SIG-M5 treated with dmso at 0.1 percent for 504 hours (cell line): Measurements from ENCODE around the gene MACROH2A1.

Experiments
- DNase-seq: peaks from one replicate; lab custom pipeline; 2025; ENCODE audit not compliant: unreplicated experiment; lab: John Stamatoyannopoulos, UW

Gene MACROH2A1

GRCh38 chr5:135398160-135398854 is 724 bp downstream of the MACROH2A1 start:
- peak; percentile 27 for DNase-seq

- DNase-seq: no peak
These were observed 1.9 kb downstream of the MACROH2A1 start for GRCh38 chr5:135397084-135397483.

- no peak for DNase-seq
These were observed 2.5 kb downstream of the MACROH2A1 start for GRCh38 chr5:135396459-135397055.

- peak; percentile 13 for DNase-seq
These were observed 3.2 kb downstream of the MACROH2A1 start for GRCh38 chr5:135395866-135396265.

GRCh38 chr5:135395451-135395850 is 3.6 kb downstream of the MACROH2A1 start:
- no peak for DNase-seq

- DNase-seq: no peak
These were observed 4.9 kb downstream of the MACROH2A1 start for GRCh38 chr5:135394095-135394494.

GRCh38 chr5:135393691-135394090 is 5.3 kb downstream of the MACROH2A1 start:
- no peak for DNase-seq

GRCh38 chr5:135393229-135393628 is 5.8 kb downstream of the MACROH2A1 start:
- DNase-seq: peak; percentile 90

- DNase-seq: peak; percentile 61
These were observed 6.8 kb downstream of the MACROH2A1 start for GRCh38 chr5:135392256-135392655.

- no peak for DNase-seq
These were observed 7.2 kb downstream of the MACROH2A1 start for GRCh38 chr5:135391869-135392255.

- DNase-seq: no peak
These were observed 7.7 kb downstream of the MACROH2A1 start for GRCh38 chr5:135391116-135391868.

GRCh38 chr5:135388860-135389435 is 10.1 kb downstream of the MACROH2A1 start:
- no peak for DNase-seq

- DNase-seq: peak; percentile 39
These were observed 11.4 kb downstream of the MACROH2A1 start for GRCh38 chr5:135387629-135387960.

GRCh38 chr5:135386886-135387628 is 12.0 kb downstream of the MACROH2A1 start:
- DNase-seq: peak; percentile 89

- DNase-seq: no peak
These were observed 12.9 kb downstream of the MACROH2A1 start for GRCh38 chr5:135386096-135386495.

- DNase-seq: no peak
These were observed 13.5 kb downstream of the MACROH2A1 start for GRCh38 chr5:135385576-135385975.

GRCh38 chr5:135384898-135385297 is 14.1 kb downstream of the MACROH2A1 start:
- no peak for DNase-seq

- DNase-seq: no peak
These were observed 15.1 kb downstream of the MACROH2A1 start for GRCh38 chr5:135383803-135384495.

- no peak for DNase-seq
These were observed 16.1 kb downstream of the MACROH2A1 start for GRCh38 chr5:135382981-135383380.

- no peak for DNase-seq
These were observed 16.8 kb downstream of the MACROH2A1 start for GRCh38 chr5:135382106-135382790.
